Fibroblast of lung (primary cell): Measurements from ENCODE around the gene GNGT2. TPM values are rescaled to one million over a fixed set of nuclear protein-coding genes. Genes with fewer than 3 reads are reported as not detected.

Source experiments
- DNase-seq, 2 donors: peaks; one replicate each; pipeline versions ENCODE4 v3.0.0 to v3.0.0-alpha.2; 2010; ENCODE audit warnings: low read depth in 2 of 2
- H2AFZ ChIP-seq: 2 replicates; pipeline ENCODE4 v1.5.1; 2012; ENCODE audit warnings: low read length, control low read depth, inconsistent platforms
- H3K27ac ChIP-seq: 2 replicates; pipeline ENCODE4 v1.5.1; 2011; ENCODE audit warnings: low read length, control low read depth; ENCODE audit not compliant: insufficient read depth
- H3K27me3 ChIP-seq: 2 replicates; pipeline ENCODE4 v1.5.1; 2011; ENCODE audit warnings: mild to moderate bottlenecking, low read length; ENCODE audit not compliant: control insufficient read depth, insufficient read depth
- H3K36me3 ChIP-seq: 2 replicates; pipeline ENCODE4 v1.5.1; 2011; ENCODE audit warnings: low read length; ENCODE audit not compliant: control insufficient read depth, insufficient read depth
- H3K4me1 ChIP-seq: 2 replicates; pipeline ENCODE4 v1.5.1; 2011; ENCODE audit warnings: low read length; ENCODE audit not compliant: control insufficient read depth, insufficient read depth; ENCODE audit errors: extremely low read depth
- H3K4me2 ChIP-seq: 2 replicates; pipeline ENCODE4 v1.5.1; 2011; ENCODE audit warnings: low read length, control low read depth; ENCODE audit not compliant: insufficient read depth; ENCODE audit errors: extremely low read depth
- H3K4me3 ChIP-seq, 4 experiments: fragments of 200-600 bp in 1 of 4; sonication (generic) in 1 of 4; replicated peaks in 1 of 4; 2 replicates each; pipeline ENCODE4 v1.5.1; 2011 to 2016; ENCODE audit warnings: low read length in 4 of 4, low read depth in 3 of 4, mild to moderate bottlenecking in 3 of 4, control low read depth in 2 of 4, inconsistent platforms in 1 of 4, mixed read lengths in 1 of 4; ENCODE audit not compliant: insufficient read depth in 1 of 4; ENCODE audit errors: control extremely low read depth in 1 of 4
- H3K79me2 ChIP-seq: 2 replicates; pipeline ENCODE4 v1.5.1; 2012; ENCODE audit warnings: mild to moderate bottlenecking, low read length, inconsistent platforms; ENCODE audit not compliant: control insufficient read depth, insufficient read depth
- H3K9ac ChIP-seq: 2 replicates; pipeline ENCODE4 v1.5.1; 2011; ENCODE audit warnings: mild to moderate bottlenecking, low read length, control low read depth; ENCODE audit not compliant: insufficient read depth
- H3K9me3 ChIP-seq: 2 replicates; pipeline ENCODE4 v1.5.1; 2012; ENCODE audit warnings: low read depth, low read length; ENCODE audit not compliant: control insufficient read depth, insufficient read depth
- H4K20me1 ChIP-seq: 2 replicates; pipeline ENCODE4 v1.5.1; 2011; ENCODE audit warnings: low read length; ENCODE audit not compliant: control insufficient read depth, insufficient read depth; ENCODE audit errors: extremely low read depth
- CTCF ChIP-seq, 2 donors: IDR thresholded peaks in 1 of 2; conservative IDR thresholded peaks in 1 of 2; 1 replicate in 1 of 2; 2 replicates in 1 of 2; pipeline ENCODE4 v1.5.1; 2011 to 2012; ENCODE audit warnings: low read length in 2 of 2, control low read depth in 1 of 2, inconsistent platforms in 1 of 2, low read depth in 1 of 2, mild to moderate bottlenecking in 1 of 2
- EZH2 ChIP-seq: IDR thresholded peaks from 2 replicates; pipeline ENCODE4 v1.5.1; 2012; ENCODE audit warnings: low read length, control low read depth, mild to moderate bottlenecking; ENCODE audit errors: missing control alignments
- polyA plus RNA-seq, 2 donors: library from polyadenylated mRNA; depleted of rRNA in 1 of 2; stranded (reverse) in 1 of 2; unstranded in 1 of 2; fragments of >200 nt; gene quantifications; 2 replicates each; pipeline ENCODE4 v1.2.1, GENCODE V29; 2011 to 2012; ENCODE audit warnings: missing spikeins in 1 of 2
- total RNA-seq: library from RNA; depleted of rRNA; stranded (reverse); fragments of >200 nt; gene quantifications from 2 replicates; pipeline ENCODE4 v1.2.1, GENCODE V29; 2014

Gene GNGT2
- total and polyA plus RNA-seq, 2 donors (not counting 1 experiment from before 2014, with no cell fraction given) = 3.7 TPM; not detected in 1

GRCh38 chr17:49213847-49214246, 3.5 kb upstream of the GNGT2 start:
- Histone ChIP-seq H3K4me2 (no peak overlapping the region), H4K20me1 (no peaks in the 10 kb centered on the region), H3K4me1 (peaks cover 4% of the 10 kb centered on the region), H3K79me2 (no peaks in the 10 kb centered on the region), H3K9me3 (no peaks in the 10 kb centered on the region), H3K27me3 (peaks cover 13% of the 10 kb centered on the region), H3K27ac (no peak overlapping the region), H3K9ac (no peak overlapping the region), H3K4me3 (no peak overlapping the region), H3K36me3 (no peaks in the 10 kb centered on the region), H2AFZ (no peak overlapping the region)
- no peak for TF ChIP-seq CTCF (conservative IDR thresholded peaks at IDR 0.05 in 1 of 2, IDR thresholded peaks at IDR 0.05 in 1 of 2; ENCODE audit: low read depth in 1 of 2, low read length in 2 of 2)
- TF ChIP-seq EZH2 = no peak
- no peak for DNase-seq

GRCh38 chr17:49213399-49213798, 3.0 kb upstream of the GNGT2 start:
- H3K4me1 ChIP-seq = peaks cover 4% of the 10 kb centered on the region
- no peaks in the 10 kb centered on the region for H3K9me3 ChIP-seq
- no peaks in the 10 kb centered on the region for H3K79me2 ChIP-seq
- TF ChIP-seq CTCF (conservative IDR thresholded peaks at IDR 0.05 in 1 of 2, IDR thresholded peaks at IDR 0.05 in 1 of 2; ENCODE audit: low read depth in 1 of 2, low read length in 2 of 2) (no peak), EZH2 (no peak)
- H2AFZ ChIP-seq = no peak overlapping the region
- no peaks in the 10 kb centered on the region for H4K20me1 ChIP-seq
- no peak overlapping the region for H3K9ac ChIP-seq
- H3K27ac ChIP-seq = no peak overlapping the region
- DNase-seq = no peak
- no peaks in the 10 kb centered on the region for H3K36me3 ChIP-seq
- peaks cover 13% of the 10 kb centered on the region for H3K27me3 ChIP-seq
- no peak overlapping the region for H3K4me3 ChIP-seq
- H3K4me2 ChIP-seq = no peak overlapping the region

GRCh38 chr17:49209061-49209571, 1.3 kb downstream of the GNGT2 start:
- DNase-seq = no peak
- H3K27ac ChIP-seq = no peak overlapping the region
- H3K79me2 ChIP-seq = no peaks in the 10 kb centered on the region
- no peak overlapping the region for H3K9ac ChIP-seq
- H3K4me3 ChIP-seq = no peak overlapping the region
- no peaks in the 10 kb centered on the region for H4K20me1 ChIP-seq
- no peak overlapping the region for H2AFZ ChIP-seq
- no peaks in the 10 kb centered on the region for H3K36me3 ChIP-seq
- peaks cover 13% of the 10 kb centered on the region for H3K27me3 ChIP-seq
- H3K4me1 ChIP-seq = peaks cover 4% of the 10 kb centered on the region
- no peaks in the 10 kb centered on the region for H3K9me3 ChIP-seq
- H3K4me2 ChIP-seq = no peak overlapping the region
- TF ChIP-seq CTCF (conservative IDR thresholded peaks at IDR 0.05 in 1 of 2, IDR thresholded peaks at IDR 0.05 in 1 of 2; ENCODE audit: low read depth in 1 of 2, low read length in 2 of 2) (no peak), EZH2 (no peak)
